B cell (primary cell): Measurements from ENCODE around the gene TWSG1. TPM values are rescaled to one million over a fixed set of nuclear protein-coding genes. Genes with fewer than 3 reads are reported as not detected.

Experiments used
- ATAC-seq: fragments of 200-7000 bp; cut with Tn5 transposase; one replicate; pipeline ENCODE4 v1.10.0; 2021; ENCODE audit warnings: low read depth, mild to moderate bottlenecking, moderate number of reproducible peaks, moderate library complexity
- CTCF ChIA-PET: fragments of 350-600 bp; sonication (Branson Sonifier 250); formaldehyde crosslinking; loops from one replicate; lab custom pipeline; 2021; ENCODE audit warnings: antibody characterized with exemption, inconsistent platforms; lab: Charles Lee
- POLR2A ChIA-PET: fragments of 350-600 bp; sonication (Branson Sonifier 250); formaldehyde crosslinking; loops from one replicate; lab custom pipeline; 2021; ENCODE audit warnings: antibody characterized with exemption; lab: Charles Lee
- DNase-seq: peaks from one replicate; pipeline ENCODE4 v3.0.0; 2013
- H2AFZ ChIP-seq: 2 replicates; pipeline ENCODE4 v1.6.1; 2012; ENCODE audit warnings: mild to moderate bottlenecking, low read depth, low read length; ENCODE audit not compliant: insufficient read depth, poor library complexity, severe bottlenecking
- H3K27ac ChIP-seq, 2 donors: 1 replicate in 1 of 2; 2 replicates in 1 of 2; pipeline ENCODE4 v1.5.1; 2012 to 2013; ENCODE audit warnings: low read length in 2 of 2, mild to moderate bottlenecking in 2 of 2, moderate library complexity in 1 of 2
- H3K27me3 ChIP-seq, 4 experiments: fragments of 200-600 bp in 1 of 4; sonication (generic) in 1 of 4; replicated peaks in 1 of 4; 1 replicate in 2 of 4; 2 replicates in 2 of 4; pipeline versions ENCODE4 v1.6.1 to v1.7.0; 2013 to 2016; ENCODE audit warnings: low read length in 3 of 4, mild to moderate bottlenecking in 2 of 4, mixed read lengths in 1 of 4, moderate library complexity in 1 of 4; ENCODE audit not compliant: insufficient read depth in 4 of 4, control insufficient read depth in 3 of 4; ENCODE audit errors: control extremely low read depth in 1 of 4
- H3K36me3 ChIP-seq, 2 experiments: replicated peaks in 1 of 2; 1 replicate in 1 of 2; 2 replicates in 1 of 2; pipeline versions ENCODE4 v1.6.1 to v1.7.1; 2013; ENCODE audit warnings: low read length in 1 of 2; ENCODE audit not compliant: insufficient read depth in 2 of 2, control insufficient read depth in 1 of 2; ENCODE audit errors: control extremely low read depth in 1 of 2, extremely low read depth in 1 of 2
- H3K4me1 ChIP-seq, 2 donors: fragments of 200-600 bp in 1 of 2; sonication (generic) in 1 of 2; 1 replicate in 1 of 2; 2 replicates in 1 of 2; pipeline versions ENCODE4 v1.5.1 to v1.6.1; 2013 to 2017; ENCODE audit warnings: low read length in 2 of 2; ENCODE audit not compliant: control insufficient read depth in 2 of 2, insufficient read depth in 2 of 2
- H3K4me2 ChIP-seq: replicated peaks from 2 replicates; pipeline ENCODE3; 2012; ENCODE audit warnings: mild to moderate bottlenecking, low read depth, low read length; ENCODE audit not compliant: poor library complexity, severe bottlenecking
- H3K4me3 ChIP-seq, 5 experiments: fragments of 200-600 bp in 1 of 5; sonication (generic) in 1 of 5; 1 replicate in 3 of 5; 2 replicates in 2 of 5; pipeline versions ENCODE4 v1.5.1 to v1.7.0; 2011 to 2016; ENCODE audit warnings: low read length in 4 of 5, mild to moderate bottlenecking in 4 of 5, low read depth in 2 of 5, control low read depth in 1 of 5, moderate library complexity in 1 of 5; ENCODE audit not compliant: insufficient read depth in 1 of 5; ENCODE audit errors: control extremely low read depth in 1 of 5, extremely low read depth in 1 of 5
- H3K79me2 ChIP-seq: fragments of 200-600 bp; sonication (generic); one replicate; pipeline ENCODE4 v1.6.0; 2016; ENCODE audit warnings: low read length; ENCODE audit not compliant: control insufficient read depth, insufficient read depth
- H3K9ac ChIP-seq: fragments of 200-600 bp; sonication (generic); 2 replicates; pipeline ENCODE4 v1.6.1; 2017; ENCODE audit warnings: mild to moderate bottlenecking, low read length, moderate library complexity
- H3K9me3 ChIP-seq, 3 donors: one replicate each; pipeline versions ENCODE4 v1.6.1 to v1.7.1; 2013; ENCODE audit warnings: low read length in 2 of 3; ENCODE audit not compliant: control insufficient read depth in 2 of 3, insufficient read depth in 1 of 3; ENCODE audit errors: control extremely low read depth in 1 of 3
- H4K20me1 ChIP-seq: 2 replicates; pipeline ENCODE4 v1.6.0; 2012; ENCODE audit warnings: mild to moderate bottlenecking, low read length; ENCODE audit not compliant: insufficient read depth, control insufficient read depth, poor library complexity, severe bottlenecking
- H3K27ac Mint-ChIP-seq: one replicate; pipeline ENCODE4 v1.8.0; 2021; ENCODE audit warnings: mixed read lengths
- H3K27me3 Mint-ChIP-seq: one replicate; pipeline ENCODE4 v1.8.0; 2021; ENCODE audit warnings: mixed read lengths
- H3K4me1 Mint-ChIP-seq: one replicate; pipeline ENCODE4 v1.8.0; 2021; ENCODE audit warnings: mixed read lengths
- H3K4me3 Mint-ChIP-seq: one replicate; pipeline ENCODE4 v1.8.0; 2021; ENCODE audit warnings: mixed read lengths
- H3K9me3 Mint-ChIP-seq: one replicate; pipeline ENCODE4 v1.8.0; 2022; ENCODE audit warnings: mixed read lengths; ENCODE audit not compliant: insufficient read depth
- CTCF ChIP-seq: fragments of 200-600 bp; IDR thresholded peaks from one replicate; pipeline ENCODE4 v1.8.0; 2022; ENCODE audit warnings: antibody characterized with exemption, mild to moderate bottlenecking
- EZH2 ChIP-seq: IDR thresholded peaks from 2 replicates; pipeline ENCODE4 v1.6.1; 2012; ENCODE audit warnings: borderline replicate concordance, low read depth, mild to moderate bottlenecking, moderate library complexity, low read length; ENCODE audit not compliant: insufficient read depth, poor library complexity, severe bottlenecking
- WGBS: methylation state at CpG from one replicate; pipeline ENCODE4 v1.1.5; 2013; ENCODE audit warnings: missing lambda C conversion rate; ENCODE audit not compliant: insufficient coverage; 5-methylcytosine and 5-hydroxymethylcytosine counted together
- intact Hi-C: fragments of 100-400 bp; cut with micrococcal nuclease; formaldehyde crosslinking; loops from one replicate; pipeline ENCODE4 v1.10.0; 2022
- polyA plus RNA-seq: library from polyadenylated mRNA; depleted of rRNA; stranded (reverse); fragments of >200 nt; gene quantifications from 2 replicates; pipeline ENCODE4 v1.2.3, GENCODE V29; 2012
- total RNA-seq, 2 donors: library from RNA; stranded (reverse); fragments of 120-200 nt in 1 of 2; gene quantifications; 1 replicate in 1 of 2; 2 replicates in 1 of 2; pipeline versions ENCODE4 v1.2.3 to v1.2.4, GENCODE V29; 2013 to 2022

The TWSG1 gene
- total and polyA plus RNA-seq, 2 donors (not counting 1 experiment from before 2014, with no cell fraction given) = 1.1 to 6.3 TPM

GRCh38 chr18:9362869-9363268, 28.3 kb downstream of the TWSG1 start:
- H3K4me1 Mint-ChIP-seq = no peaks in the 10 kb centered on the region
- H3K4me3 ChIP-seq = no peak overlapping the region
- ChIA-PET CTCF (no interaction called here), POLR2A (no interaction called here)
- no peaks in the 10 kb centered on the region for H3K79me2 ChIP-seq
- no peaks in the 10 kb centered on the region for H3K27me3 ChIP-seq
- H3K9ac ChIP-seq = no peak overlapping the region
- no peak overlapping the region for H3K27ac ChIP-seq
- TF ChIP-seq EZH2 (no peak), CTCF (no peak)
- H2AFZ ChIP-seq = no peak overlapping the region
- no peak overlapping the region for H3K4me3 Mint-ChIP-seq
- no peaks in the 10 kb centered on the region for H3K9me3 Mint-ChIP-seq
- no peaks in the 10 kb centered on the region for H3K27me3 Mint-ChIP-seq
- H3K9me3 ChIP-seq = no peaks in the 10 kb centered on the region
- H3K4me2 ChIP-seq = no peak overlapping the region
- peaks cover 0 to under 1% of the 10 kb centered on the region in 2 experiments for H3K36me3 ChIP-seq
- H3K27ac Mint-ChIP-seq = no peak overlapping the region
- ATAC-seq (no peak), DNase-seq (no peak)
- intact Hi-C loops = no loop called here
- H4K20me1 ChIP-seq = no peaks in the 10 kb centered on the region
- no peaks in the 10 kb centered on the region for H3K4me1 ChIP-seq
- WGBS = 89% methylated on average over 1 of the region's 1 CpG

GRCh38 chr18:9364242-9364641, 29.7 kb downstream of the TWSG1 start:
- Histone ChIP-seq H3K27me3 (no peaks in the 10 kb centered on the region), H3K9ac (no peak overlapping the region), H4K20me1 (no peaks in the 10 kb centered on the region), H3K4me3 (no peak overlapping the region), H3K36me3 (peaks cover 0 to 2% of the 10 kb centered on the region in 2 experiments), H3K4me1 (no peaks in the 10 kb centered on the region), H3K79me2 (no peaks in the 10 kb centered on the region), H3K27ac (no peak overlapping the region), H3K4me2 (no peak overlapping the region), H3K9me3 (peaks cover 0 to 2% (median 0%) of the 10 kb centered on the region in 3 donors), H2AFZ (no peak overlapping the region)
- intact Hi-C loops = no loop called here
- POLR2A ChIA-PET = no interaction called here
- CTCF ChIA-PET = no interaction called here
- Mint-ChIP-seq H3K9me3 (no peaks in the 10 kb centered on the region), H3K27me3 (no peaks in the 10 kb centered on the region), H3K27ac (no peak overlapping the region), H3K4me3 (no peak overlapping the region), H3K4me1 (no peaks in the 10 kb centered on the region)
- TF ChIP-seq EZH2 (no peak), CTCF (no peak)
- ATAC-seq (no peak), DNase-seq (no peak)
- 99% methylated on average over 5 of the region's 8 CpGs for WGBS
